AG04450 (cell line): ENCODE results near the gene WDPCP. TPM values are rescaled to one million over a fixed set of nuclear protein-coding genes. Genes with fewer than 3 reads are reported as not detected.
"Not testable (repeated sequence)": the region's sequence is repeated elsewhere in the genome, so short reads cannot be mapped to it uniquely, and the experiment has no call there.

Experiments
- CTCF ChIA-PET: fragments of 300-600, 350-600 bp; formaldehyde crosslinking; extraction: SDS; loops from one replicate; lab custom pipeline; 2022; ENCODE audit warnings: antibody characterized with exemption, inconsistent platforms; lab: Charles Lee
- POLR2A ChIA-PET: fragments of 350-600 bp; formaldehyde crosslinking; extraction: SDS; loops from one replicate; lab custom pipeline; 2021; ENCODE audit warnings: antibody characterized with exemption, inconsistent platforms; lab: Yijun Ruan, JAX
- DNase-seq: peaks from one replicate; pipeline ENCODE4 v3.0.0-alpha.2; 2011; ENCODE audit warnings: low read depth, low spot score
- H3K27ac ChIP-seq: one replicate; pipeline ENCODE4 v1.5.1; 2012; ENCODE audit warnings: low read depth, low read length, control low read depth
- H3K27me3 ChIP-seq: one replicate; pipeline ENCODE4 v1.6.0; 2012; ENCODE audit warnings: low read length; ENCODE audit not compliant: control insufficient read depth, insufficient read depth
- H3K4me3 ChIP-seq: 2 replicates; pipeline ENCODE4 v1.5.1; 2011; ENCODE audit warnings: mild to moderate bottlenecking, low read depth, low read length, control low read depth
- H3K9me3 ChIP-seq: 2 replicates; pipeline ENCODE4 v1.5.1; 2012; ENCODE audit warnings: low read length; ENCODE audit not compliant: control insufficient read depth, insufficient read depth
- polyA plus RNA-seq: library from polyadenylated mRNA; depleted of rRNA; stranded (reverse); fragments of >200 nt; gene quantifications from 2 replicates; pipeline ENCODE4 v1.2.3, GENCODE V29; 2011
- TF ChIP-seq, protein P1 (sequence below): IDR thresholded peaks from 2 replicates; pipeline ENCODE4 v1.5.1; 2011; ENCODE audit warnings: low read depth, low read length, control low read depth, inconsistent platforms

WDPCP gene
- polyA plus RNA-seq, 1 experiment, result 4.7 TPM

DNA sequence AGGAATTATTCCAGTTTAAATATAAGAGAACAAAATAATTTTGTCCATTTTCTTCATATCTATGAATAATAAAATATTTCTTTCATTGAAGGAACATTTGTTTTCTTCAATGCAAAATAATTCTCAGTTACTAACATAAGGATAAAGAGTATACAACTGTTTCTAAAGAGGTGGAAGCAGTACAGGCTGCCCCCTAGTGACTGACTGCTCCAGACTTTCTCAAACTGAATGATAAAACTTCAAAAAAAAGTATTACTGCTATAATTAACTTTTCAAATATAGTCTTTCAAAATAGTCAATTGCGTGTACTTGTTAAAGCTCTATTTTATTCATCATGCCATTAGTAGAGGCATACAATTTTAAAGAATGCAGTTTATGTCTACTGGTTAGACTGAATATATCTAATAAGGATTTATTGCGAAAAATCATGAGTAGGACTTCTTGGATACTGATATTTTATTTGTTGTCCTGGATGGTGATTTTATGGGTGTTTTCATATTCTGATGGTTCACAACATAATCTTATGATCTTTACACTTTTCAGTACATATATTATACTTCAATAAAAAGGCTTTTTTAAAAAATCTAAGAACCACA, 100.1 kb downstream of the WDPCP start:
- DNase-seq, result no peak
- TF ChIP-seq, protein P1, sequence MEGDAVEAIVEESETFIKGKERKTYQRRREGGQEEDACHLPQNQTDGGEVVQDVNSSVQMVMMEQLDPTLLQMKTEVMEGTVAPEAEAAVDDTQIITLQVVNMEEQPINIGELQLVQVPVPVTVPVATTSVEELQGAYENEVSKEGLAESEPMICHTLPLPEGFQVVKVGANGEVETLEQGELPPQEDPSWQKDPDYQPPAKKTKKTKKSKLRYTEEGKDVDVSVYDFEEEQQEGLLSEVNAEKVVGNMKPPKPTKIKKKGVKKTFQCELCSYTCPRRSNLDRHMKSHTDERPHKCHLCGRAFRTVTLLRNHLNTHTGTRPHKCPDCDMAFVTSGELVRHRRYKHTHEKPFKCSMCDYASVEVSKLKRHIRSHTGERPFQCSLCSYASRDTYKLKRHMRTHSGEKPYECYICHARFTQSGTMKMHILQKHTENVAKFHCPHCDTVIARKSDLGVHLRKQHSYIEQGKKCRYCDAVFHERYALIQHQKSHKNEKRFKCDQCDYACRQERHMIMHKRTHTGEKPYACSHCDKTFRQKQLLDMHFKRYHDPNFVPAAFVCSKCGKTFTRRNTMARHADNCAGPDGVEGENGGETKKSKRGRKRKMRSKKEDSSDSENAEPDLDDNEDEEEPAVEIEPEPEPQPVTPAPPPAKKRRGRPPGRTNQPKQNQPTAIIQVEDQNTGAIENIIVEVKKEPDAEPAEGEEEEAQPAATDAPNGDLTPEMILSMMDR, result peak; percentile 86
- H3K27ac ChIP-seq, result no peak overlapping the region
- CTCF ChIA-PET, result interaction anchor here (0.6 to 4.1 kb wide), 18 partner anchors 8 to 701 kb away, joined by 3 to 16 read pairs (median 3); no protein-coding TSS in a partner anchor
- H3K27me3 ChIP-seq, result no peaks in the 10 kb centered on the region
- H3K4me3 ChIP-seq, result no peak overlapping the region
- no peaks in the 10 kb centered on the region for H3K9me3 ChIP-seq
- POLR2A ChIA-PET, result interaction anchor here (0.5 kb wide), 1 partner anchor 54 kb away, joined by 3 read pairs; no protein-coding TSS in a partner anchor

- ChIA-PET CTCF (interaction anchor here (1.1 to 4.1 kb wide), 6 partner anchors 8 to 1030 kb away, joined by 3 to 14 read pairs (median 4); no protein-coding TSS in a partner anchor), POLR2A (no interaction called here)
- Histone ChIP-seq H3K27me3 (no peaks in the 10 kb centered on the region), H3K27ac (no peak overlapping the region), H3K9me3 (no peaks in the 10 kb centered on the region), H3K4me3 (no peak overlapping the region)
- no peak for DNase-seq
- TF ChIP-seq, protein P1, result no peak
Measured at GRCh38 chr2:63486861-63487290, 101.4 kb downstream of the WDPCP start.

GRCh38 chr2:63484901-63485300, 103.4 kb downstream of the WDPCP start:
- CTCF ChIA-PET, result interaction anchor here (0.6 to 4.1 kb wide), 3 partner anchors 20 to 405 kb away, joined by 3 to 14 read pairs (median 3); no protein-coding TSS in a partner anchor
- Histone ChIP-seq H3K27ac (no peak overlapping the region), H3K4me3 (no peak overlapping the region), H3K27me3 (no peaks in the 10 kb centered on the region), H3K9me3 (no peaks in the 10 kb centered on the region)
- TF ChIP-seq, protein P1, result no peak
- POLR2A ChIA-PET, result no interaction called here
- no peak for DNase-seq

DNA sequence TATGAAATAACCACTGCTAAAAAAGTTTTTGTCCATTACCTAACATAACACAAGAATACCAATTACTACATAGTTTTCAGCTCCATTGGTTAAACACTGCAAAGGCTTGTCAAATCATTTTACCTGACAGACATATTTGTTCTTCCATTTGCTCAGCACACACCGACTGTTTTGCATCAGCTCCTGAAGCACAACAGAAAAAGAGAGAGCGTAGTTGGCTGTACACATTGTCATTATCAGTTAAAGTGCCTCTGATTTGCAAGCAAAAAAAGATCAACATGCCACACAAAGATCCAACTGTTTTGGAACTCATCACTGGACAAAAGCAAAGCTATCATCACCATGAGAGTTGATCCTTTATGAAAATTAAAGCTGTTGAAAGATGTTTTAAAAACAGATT, 103.8 kb downstream of the WDPCP start:
- Histone ChIP-seq H3K27ac (no peak overlapping the region), H3K9me3 (no peaks in the 10 kb centered on the region), H3K27me3 (no peaks in the 10 kb centered on the region), H3K4me3 (no peak overlapping the region)
- POLR2A ChIA-PET, result no interaction called here
- DNase-seq, result no peak
- CTCF ChIA-PET, result interaction anchor here (0.6 to 4.1 kb wide), 3 partner anchors 20 to 405 kb away, joined by 3 to 14 read pairs (median 3); no protein-coding TSS in a partner anchor
- TF ChIP-seq, protein P1, result no peak

- POLR2A ChIA-PET, result no interaction called here
- no peaks in the 10 kb centered on the region for H3K9me3 ChIP-seq
- no peak for DNase-seq
- no peak overlapping the region for H3K4me3 ChIP-seq
- TF ChIP-seq, protein P1, result no peak
- H3K27me3 ChIP-seq, result no peaks in the 10 kb centered on the region
- CTCF ChIA-PET, result interaction anchor here (1.5 kb wide), 1 partner anchor 12 kb away, joined by 3 read pairs; no protein-coding TSS in a partner anchor
- H3K27ac ChIP-seq, result no peak overlapping the region
Measured at GRCh38 chr2:63477686-63478085, 110.6 kb downstream of the WDPCP start.

GRCh38 chr2:63469313-63469712, 119.0 kb downstream of the WDPCP start:
- CTCF ChIA-PET, DNase-seq, H3K27me3 ChIP-seq, H3K27ac ChIP-seq, H3K4me3 ChIP-seq, POLR2A ChIA-PET, H3K9me3 ChIP-seq: not testable (repeated sequence)
